IPS-18c (cell line): ENCODE measurements around the gene TUBE1.
"Not testable (repeated sequence)": the region's sequence is repeated elsewhere in the genome, so short reads cannot be mapped to it uniquely, and the experiment has no call there.

ENCODE experiments used
- H3K4me3 ChIP-seq: 2 replicates; pipeline ENCODE4 v1.7.0; 2013; ENCODE audit warnings: low read depth, mild to moderate bottlenecking, low read length, moderate library complexity; ENCODE audit not compliant: insufficient read depth
- H3K9me3 ChIP-seq: one replicate; pipeline ENCODE4 v1.6.1; 2013; ENCODE audit warnings: mild to moderate bottlenecking, low read length, moderate library complexity; ENCODE audit not compliant: control insufficient read depth, insufficient read depth

TUBE1 gene

GRCh38 chr6:112085286-112086065 lies 1.8 kb downstream of the TUBE1 start:
- Histone ChIP-seq H3K9me3 (no peaks in the 10 kb centered on the region), H3K4me3 (no peak overlapping the region)

DNA sequence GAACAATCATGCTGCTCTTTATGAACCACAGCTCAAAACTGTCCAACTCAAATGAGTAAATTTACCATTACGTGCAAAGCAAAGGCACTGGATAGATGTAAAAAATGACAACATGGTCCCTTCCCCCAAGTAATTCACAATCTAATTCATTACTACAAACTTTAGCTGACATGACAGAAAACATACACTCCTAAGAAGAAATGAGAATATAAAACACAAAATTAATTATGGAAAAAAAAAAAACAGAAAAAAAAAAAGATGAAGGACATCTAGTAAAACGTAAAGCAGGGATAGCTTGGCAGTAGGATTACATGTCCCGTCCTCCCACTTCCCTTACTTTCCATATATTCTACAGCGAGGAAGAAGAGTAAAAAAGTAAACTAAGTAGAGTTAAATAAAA lies 5.7 kb downstream of the TUBE1 start:
- Histone ChIP-seq H3K4me3 (no peak overlapping the region), H3K9me3 (no peaks in the 10 kb centered on the region)

DNA sequence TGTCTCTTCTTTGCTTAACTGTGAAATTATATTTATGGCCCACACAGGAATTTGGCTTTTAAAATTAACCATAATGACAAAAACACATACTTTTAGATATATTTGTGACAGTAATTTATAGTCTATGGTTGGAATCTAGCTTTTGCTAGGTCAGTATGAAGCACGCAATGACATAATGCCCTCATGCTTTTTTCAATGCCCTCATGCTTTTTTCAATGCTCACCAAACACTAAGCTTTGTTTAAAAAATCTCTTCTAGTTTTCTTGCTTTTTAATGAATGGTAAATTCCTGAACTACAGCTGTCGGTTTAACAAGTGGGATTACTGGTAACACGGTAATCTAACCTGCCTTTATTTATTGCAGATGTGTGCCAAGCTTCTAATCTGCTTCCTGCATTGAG lies 20.7 kb downstream of the TUBE1 start:
- Histone ChIP-seq H3K4me3 (no peak overlapping the region), H3K9me3 (no peaks in the 10 kb centered on the region)

DNA sequence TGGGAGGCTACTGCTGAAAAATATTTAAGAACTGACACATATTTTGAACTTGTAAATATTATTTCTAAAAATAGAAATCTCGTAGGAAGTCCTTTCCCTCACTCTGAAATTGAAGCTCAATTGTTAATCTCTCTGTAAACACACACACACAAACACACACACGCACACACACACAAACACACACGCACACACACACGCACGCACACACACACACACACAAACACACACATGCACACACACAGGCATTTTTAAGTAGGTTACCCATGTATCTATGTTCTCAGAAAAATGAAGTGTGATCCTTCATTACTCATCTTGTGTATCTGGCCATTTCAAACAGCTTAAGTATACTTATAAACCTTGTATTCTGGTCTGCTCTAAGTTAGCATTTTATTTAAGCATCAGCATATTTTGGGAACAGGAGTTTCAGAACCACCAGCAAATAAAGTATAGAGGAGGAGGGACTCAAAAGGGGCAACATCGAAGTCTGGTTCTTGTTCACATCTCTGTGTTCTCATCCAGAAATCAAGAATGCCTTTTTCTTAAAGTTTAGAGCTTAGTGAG lies 21.8 kb downstream of the TUBE1 start:
- Histone ChIP-seq H3K4me3 (no peak overlapping the region), H3K9me3 (no peaks in the 10 kb centered on the region)

- Histone ChIP-seq H3K4me3 (no peak overlapping the region), H3K9me3 (no peaks in the 10 kb centered on the region)
These were observed 24.3 kb downstream of the TUBE1 start for GRCh38 chr6:112062966-112063365.

- Histone ChIP-seq H3K4me3 (no peak overlapping the region), H3K9me3 (no peaks in the 10 kb centered on the region)
These were observed 25.7 kb downstream of the TUBE1 start for GRCh38 chr6:112061605-112062004.

GRCh38 chr6:112058243-112059032 lies 28.8 kb downstream of the TUBE1 start:
- H3K9me3 ChIP-seq = no peaks in the 10 kb centered on the region
- no peak overlapping the region for H3K4me3 ChIP-seq

DNA sequence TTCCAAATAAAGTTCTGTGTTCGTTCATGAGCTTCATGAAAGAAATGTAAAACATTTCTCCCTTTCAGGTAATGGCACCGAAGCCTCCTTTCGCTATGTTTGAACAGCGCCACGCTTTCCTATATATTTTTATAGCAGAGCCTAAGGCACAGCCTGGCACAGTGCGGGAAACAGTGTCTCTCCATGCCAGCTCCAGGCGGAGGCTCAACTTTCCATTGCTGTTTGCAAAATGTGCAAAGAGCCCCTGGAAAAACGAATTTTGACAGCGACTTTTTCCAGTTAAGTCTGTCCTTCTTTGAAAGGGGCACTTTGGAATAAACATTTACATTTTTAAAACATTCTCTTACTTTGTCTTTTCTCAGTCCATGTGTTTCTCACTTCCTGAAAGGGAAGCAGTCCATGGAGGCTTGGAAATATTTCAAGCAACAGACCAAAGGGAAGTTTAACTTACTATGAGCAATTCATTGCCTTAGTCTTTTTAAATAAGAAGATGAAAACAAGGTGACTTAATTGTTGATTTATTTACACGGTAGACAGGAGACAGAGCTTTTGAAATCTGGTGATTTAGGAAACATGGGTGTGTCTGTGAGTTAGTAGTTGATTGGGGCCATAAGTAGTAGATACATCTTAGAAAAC lies 32.6 kb downstream of the TUBE1 start:
- Histone ChIP-seq H3K9me3 (no peaks in the 10 kb centered on the region), H3K4me3 (no peak overlapping the region)

DNA sequence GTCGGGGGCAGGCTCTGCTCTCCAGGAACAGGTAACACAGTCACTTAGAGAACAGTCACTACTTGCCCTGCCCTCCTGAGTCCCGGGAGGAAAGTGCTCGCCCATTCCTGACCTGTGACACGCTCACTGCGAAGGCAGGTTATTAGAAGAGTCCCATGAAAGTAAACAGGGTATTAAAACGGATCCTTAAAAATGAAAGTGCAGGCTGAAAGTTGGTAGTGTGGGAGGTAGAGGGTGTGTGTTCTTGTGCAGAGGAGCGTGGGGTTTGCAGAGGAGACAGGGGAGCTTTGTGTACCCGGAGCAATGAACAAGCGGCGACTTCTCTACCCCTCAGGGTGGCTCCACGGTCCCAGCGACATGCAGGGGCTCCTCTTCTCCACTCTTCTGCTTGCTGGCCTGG lies 33.3 kb downstream of the TUBE1 start, which contains the start of gene CCN6:
CCN6 (plus strand) TSS at position 104 of the 400 bp plus-strand sequence; CDS start at position 358, 254 bp downstream.
- no peak within 1 kb of the TSS for H3K4me3 ChIP-seq
- H3K9me3 ChIP-seq = no peaks in the 10 kb centered on the region

GRCh38 chr6:112051251-112051740 lies 36.0 kb downstream of the TUBE1 start:
- not testable (repeated sequence) for H3K4me3 ChIP-seq, H3K9me3 ChIP-seq

- H3K4me3 ChIP-seq = no peak overlapping the region
- H3K9me3 ChIP-seq = no peaks in the 10 kb centered on the region
These were observed 36.9 kb downstream of the TUBE1 start for GRCh38 chr6:112050429-112050828.

DNA sequence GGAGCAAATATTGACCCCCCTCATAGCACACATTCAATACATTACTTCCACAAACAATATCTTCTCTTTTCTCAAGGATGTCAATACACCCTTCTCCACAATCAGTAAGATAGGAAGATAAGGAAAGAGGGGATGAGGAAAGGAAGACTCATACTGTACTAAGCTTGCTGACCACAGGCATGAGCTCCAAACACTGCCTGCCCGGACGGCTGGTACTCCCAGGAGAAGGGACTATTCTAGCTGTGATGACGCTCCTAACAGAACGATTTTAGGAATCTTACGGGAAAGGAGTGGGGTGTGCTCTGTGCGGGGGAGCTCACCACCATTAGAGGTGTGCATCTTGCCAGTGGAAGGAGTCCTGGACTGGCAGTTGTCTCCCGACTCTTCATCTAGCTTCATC lies 37.3 kb downstream of the TUBE1 start:
- Histone ChIP-seq H3K4me3 (no peak overlapping the region), H3K9me3 (no peaks in the 10 kb centered on the region)

DNA sequence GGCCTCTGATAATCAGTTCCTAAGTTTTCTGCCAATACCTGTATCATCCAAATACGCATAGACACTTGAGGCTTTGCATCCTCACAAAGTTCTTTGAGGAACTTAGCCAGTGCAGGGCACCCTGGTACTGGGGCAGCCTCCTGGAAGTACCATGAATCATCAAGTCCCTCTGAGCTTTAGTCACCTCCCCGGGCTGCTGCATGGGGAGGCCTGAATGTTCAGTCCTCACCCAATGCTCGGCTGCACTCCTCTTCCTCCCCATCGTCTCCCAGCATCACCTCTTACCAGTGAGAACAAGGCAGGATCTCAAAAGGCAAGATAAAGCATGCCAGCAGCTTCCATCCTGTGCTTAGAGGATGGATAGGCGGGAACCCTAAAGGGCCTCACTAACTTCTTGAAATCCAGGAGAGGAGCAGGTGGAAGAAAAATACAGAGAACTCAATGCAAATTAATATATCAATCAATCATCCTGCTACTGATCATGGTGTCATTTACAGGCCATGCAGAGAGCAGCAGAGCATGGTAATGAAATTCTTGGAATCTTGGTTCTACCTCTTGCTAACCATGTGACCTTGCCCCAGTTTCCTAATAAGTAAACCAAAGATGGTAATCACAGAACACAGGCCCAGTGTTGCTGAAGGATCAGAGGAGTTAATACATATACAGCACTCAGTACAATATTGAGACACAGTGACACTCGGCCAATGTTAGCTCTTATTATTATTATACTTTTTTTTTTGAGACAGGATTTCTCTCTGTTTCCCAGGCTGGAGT lies 38.1 kb downstream of the TUBE1 start:
- no peaks in the 10 kb centered on the region for H3K9me3 ChIP-seq
- H3K4me3 ChIP-seq = no peak overlapping the region

GRCh38 chr6:112047523-112047922 lies 39.8 kb downstream of the TUBE1 start:
- H3K4me3 ChIP-seq, H3K9me3 ChIP-seq: not testable (repeated sequence)

DNA sequence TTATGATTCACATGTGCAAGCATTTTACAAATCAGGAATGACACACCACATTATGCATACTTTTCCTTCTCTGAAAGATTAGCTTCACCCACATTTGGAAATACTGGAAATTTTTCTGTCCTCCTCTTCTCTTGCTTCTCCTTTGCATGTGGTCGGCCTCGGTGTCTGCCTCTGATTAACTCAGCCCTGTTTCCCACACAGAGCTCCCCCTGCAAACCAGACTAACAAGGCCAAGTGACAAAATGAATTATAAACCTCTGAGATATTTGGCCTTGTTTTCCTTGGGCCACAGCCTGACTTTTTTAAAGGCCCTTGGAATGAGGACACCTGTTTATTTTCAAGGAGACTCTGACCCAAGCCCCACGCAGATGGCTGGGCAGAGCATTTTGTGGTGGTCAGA lies 42.4 kb downstream of the TUBE1 start:
- Histone ChIP-seq H3K9me3 (no peaks in the 10 kb centered on the region), H3K4me3 (no peak overlapping the region)

DNA sequence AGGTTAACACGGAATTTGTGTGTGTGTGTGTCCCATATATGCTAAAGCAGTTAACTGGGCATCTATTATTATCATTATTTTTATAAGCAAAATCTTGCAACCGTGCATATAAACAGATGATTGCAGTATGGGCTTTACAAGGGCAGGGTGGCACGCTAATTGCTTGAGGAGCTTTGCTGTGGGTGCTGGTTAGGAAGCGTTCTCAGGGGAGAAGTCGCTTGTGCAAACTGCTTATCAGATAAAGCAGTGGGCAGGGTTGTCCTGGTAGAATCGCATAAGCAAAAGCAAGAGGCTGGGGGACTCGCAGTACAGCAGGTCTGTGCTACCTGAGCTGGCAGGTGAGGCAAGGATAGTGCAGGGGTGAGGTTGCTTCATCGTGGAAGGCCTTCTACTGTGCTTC lies 43.1 kb downstream of the TUBE1 start:
- H3K4me3 ChIP-seq = no peak overlapping the region
- H3K9me3 ChIP-seq = no peaks in the 10 kb centered on the region
